NCI-H146 treated with DMSO at 0.1 percent for 48 hours (cell line): ENCODE measurements around the gene APAF1.
"Not testable (repeated sequence)": the region's sequence is repeated elsewhere in the genome, so short reads cannot be mapped to it uniquely, and the experiment has no call there.

Experiments used
- DNase-seq: peaks from one replicate; lab custom pipeline; 2025; ENCODE audit not compliant: unreplicated experiment; lab: John Stamatoyannopoulos, UW

Gene APAF1

DNA sequence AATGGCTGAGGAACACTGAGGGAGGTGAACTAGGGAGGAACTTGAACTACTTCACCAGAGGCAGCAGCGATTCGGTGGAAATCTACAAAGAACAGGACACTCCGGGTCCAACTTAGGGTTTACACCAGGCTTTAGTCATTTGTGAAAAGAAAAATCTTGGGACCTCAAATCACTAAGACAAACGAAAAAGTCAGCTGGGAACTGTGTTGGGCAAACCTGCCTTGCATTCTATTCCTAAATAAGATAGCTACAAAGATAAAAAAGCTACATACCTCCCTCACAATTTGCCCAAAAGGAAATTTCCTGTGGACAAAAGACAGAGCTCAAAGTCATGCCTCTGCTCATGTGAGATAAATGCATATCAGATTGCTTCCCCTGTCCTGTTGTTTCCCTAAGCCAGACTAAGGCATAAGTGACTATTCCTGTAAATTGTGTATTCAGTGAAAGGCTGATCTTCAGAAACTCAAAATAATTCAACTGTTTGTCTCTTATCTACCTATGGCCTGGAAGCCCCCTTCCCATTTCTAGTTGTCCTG, 106.6 kb downstream of the APAF1 start:
- DNase-seq = no peak

DNA sequence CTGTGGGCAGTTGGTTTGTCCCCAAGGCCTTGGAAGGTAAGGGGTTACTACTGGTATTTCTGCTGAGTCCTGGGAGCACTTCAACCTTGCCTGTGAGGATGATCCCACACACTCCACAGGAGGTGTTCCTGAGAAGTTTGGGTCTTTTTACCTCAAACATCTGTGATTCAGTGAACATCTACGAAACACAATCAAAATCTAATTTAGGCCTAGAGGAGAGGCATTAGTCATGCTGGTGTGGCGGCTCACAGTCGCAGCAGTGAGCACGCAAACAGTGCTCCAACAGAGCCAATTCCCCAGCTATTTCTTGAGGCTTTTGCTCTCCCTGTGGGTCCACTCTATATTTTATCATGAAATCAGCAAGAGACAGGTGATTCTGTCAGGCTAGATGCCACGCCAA, 107.6 kb downstream of the APAF1 start:
- DNase-seq = no peak

DNA sequence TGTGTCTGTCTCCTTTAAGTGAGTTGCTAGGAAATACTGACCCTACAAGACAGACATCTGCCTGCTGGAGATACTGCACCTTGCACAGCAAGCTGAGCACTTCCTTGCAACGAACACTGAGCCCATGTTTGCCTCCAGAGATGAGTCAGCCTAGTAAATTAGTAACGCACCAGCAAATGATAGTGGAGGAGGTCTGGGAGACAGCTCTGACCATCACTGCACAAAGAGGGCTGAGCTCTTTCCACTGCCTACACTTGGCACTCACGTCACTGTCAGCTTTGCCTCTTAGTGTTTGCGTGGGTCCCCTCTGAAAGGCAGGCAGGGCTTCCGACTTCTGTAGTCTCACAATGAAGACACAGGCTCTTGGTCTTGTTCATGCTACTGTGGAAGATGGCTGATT, 109.0 kb downstream of the APAF1 start:
- DNase-seq = no peak

DNA sequence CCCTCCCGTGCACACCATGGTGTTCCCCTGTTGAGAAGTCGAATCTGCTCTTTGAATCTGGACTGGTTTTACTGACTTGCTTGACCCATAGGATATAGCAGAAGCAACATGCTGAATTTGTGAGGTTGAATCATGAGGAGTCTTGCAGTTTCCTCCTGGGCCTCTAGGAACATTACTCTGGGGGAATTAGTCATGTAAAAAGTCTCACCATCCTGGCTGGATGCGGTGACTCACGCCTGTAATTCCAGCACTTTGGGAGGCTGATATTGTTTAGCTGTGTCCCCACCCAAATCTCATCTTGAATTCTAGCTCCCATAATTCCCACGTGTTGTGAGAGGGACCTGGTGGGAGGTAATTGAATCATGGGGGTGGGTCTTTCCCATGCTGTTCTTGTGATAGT, 110.8 kb downstream of the APAF1 start:
- not testable (repeated sequence) for DNase-seq

DNA sequence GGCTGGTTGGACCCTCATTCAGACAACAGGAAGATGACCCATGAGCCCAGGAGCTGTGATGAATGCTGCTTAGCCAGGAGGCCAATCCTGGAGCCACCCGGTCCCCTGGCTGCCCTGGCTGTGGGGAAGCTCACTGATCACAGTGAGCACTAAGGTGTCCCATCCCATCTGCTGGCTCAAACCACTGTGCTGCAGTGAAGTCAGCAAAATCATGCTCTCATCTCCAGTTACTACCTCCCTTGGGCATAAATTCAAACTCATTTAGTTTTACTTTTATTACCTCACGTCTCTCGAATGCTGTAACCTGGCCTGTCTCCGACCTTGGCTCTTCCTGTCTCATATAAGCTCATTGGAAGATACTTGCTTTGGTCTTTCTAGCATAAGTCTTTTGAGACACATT, 112.4 kb downstream of the APAF1 start:
- DNase-seq = no peak

DNA sequence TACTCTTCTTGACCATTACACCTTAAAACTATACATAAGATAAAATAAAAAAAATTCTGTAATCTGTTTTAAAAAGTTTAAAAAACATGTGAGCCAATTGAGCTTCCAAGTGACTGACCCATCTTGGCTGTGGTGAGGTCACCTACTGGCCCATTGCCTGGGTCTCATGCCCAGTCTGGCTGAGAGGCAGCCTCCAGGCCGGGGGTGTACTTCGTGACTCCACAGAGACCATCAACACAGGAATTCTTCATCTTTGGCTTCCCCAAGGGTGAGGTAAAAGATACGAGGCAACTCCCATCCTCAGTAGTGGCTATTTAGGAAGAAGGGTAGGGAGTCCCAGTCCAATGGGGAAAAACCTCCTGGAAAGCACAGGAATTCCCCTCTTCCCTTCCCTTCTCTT, 113.2 kb downstream of the APAF1 start:
- no peak for DNase-seq

DNA sequence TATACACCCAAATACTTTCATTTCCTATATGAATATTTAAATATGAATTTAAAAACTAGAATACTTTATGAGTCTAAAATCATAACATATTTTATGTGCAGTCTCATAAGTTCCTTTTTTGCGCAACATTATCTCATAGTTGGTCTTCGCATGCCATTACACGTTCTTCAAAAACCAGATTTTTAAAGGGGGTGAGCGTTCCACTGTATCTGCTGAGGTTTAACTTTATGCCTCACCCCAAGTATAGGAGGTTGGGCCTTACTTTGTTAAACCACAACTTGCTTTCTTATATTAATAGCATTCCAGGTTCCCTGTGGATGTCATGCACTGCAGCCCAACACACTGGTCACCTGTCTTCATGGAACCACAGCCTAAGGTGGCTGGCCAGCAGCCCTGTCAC, 118.6 kb downstream of the APAF1 start:
- DNase-seq = no peak

DNA sequence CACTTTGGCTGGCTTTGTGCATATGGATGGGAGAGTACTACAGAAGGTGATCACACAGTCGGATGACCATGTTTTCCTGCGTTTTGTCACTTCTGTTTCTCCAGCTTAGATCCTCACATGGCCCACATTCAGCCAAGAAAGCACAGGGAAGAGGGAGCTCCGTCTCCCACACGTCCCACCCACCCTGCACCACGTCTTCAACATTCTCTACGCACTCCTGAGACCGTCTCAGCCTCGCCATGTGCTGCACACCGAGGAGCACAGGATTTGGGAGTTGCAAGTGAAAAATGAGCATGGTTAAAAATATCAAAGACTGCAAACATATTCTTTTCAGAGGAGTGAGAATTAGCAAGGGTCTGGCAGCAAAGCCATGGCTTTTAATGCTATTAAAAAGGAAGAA, 122.2 kb downstream of the APAF1 start:
- no peak for DNase-seq

DNA sequence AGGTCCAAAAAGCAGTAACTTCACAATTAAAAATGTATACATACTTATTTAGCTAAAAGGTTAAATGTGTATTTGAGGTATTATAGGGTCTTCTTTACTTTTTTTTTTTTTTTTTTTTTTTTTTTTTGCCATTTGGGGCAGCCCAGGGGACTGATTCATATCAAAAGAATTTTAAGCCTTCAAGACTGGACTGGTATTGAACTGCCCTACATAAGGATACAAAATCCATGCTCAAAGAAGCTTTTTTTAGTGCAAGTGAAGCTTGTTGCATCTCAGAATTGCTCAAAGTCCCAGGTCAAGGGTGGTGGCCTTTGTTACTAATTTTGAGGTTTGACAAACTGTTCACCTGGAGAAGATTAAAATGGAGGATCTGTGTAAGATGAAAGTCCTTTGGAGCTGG, 124.0 kb downstream of the APAF1 start:
- no peak for DNase-seq

DNA sequence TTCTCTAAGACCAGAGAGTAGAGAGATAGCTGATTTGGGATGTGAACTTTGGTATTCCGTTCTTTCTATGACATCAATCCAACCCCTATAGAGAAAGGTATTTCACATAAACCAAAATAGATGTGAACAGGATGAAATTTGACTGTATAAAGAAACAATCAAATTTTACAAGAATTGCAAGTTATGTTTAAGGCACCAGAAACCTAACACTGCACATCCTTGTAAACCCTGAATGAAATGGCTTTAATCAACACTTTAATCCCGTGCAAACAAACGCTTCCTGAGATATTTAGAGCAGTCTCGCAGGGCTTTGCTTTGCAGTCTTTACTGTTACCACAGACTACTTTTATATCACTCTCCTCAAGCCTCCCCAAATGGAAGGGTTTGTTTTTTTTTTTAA, 125.1 kb downstream of the APAF1 start:
- no peak for DNase-seq

DNA sequence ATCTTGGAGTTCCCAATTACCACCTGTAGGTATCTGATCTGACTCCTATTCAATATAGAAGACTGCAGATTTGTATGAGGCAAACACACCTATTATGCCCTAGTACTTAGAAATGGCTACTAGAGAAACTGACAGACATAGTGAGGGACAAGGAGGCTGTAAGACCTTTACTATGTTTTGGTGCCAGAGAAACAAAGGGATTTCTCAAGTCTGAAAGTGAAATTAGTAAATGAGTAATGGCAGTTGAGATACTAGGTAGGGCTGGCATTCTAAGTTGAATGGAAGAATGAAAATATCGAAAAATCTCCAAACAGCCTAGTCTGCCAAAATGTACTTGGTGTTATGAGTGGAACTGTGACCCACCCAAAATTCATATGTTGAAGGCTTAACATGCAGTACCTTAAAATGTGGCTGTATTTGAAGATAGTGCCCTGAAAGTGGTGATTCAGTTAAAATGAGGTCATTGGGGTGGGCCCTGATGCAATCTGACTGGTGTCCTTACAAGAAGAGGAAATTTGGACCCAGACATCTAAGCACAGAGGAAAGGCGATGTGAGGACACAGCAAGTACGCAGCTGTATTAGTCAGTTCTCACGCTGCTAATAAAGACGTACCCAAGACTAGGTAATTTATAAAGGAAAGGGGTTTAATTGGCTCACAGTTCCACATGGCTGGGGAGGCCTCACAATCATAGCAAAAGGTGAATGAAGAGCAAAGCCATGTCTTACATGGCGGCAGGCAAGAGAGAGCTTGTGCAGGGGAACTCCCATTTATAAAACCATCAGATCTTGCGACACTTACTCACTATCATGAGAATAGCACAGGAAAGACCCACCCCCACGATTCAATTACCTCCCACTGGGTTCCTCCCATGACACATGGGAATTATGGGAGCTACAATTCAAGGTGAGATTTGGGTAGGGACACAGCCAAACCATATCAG, 127.0 kb downstream of the APAF1 start:
- DNase-seq = no peak

DNA sequence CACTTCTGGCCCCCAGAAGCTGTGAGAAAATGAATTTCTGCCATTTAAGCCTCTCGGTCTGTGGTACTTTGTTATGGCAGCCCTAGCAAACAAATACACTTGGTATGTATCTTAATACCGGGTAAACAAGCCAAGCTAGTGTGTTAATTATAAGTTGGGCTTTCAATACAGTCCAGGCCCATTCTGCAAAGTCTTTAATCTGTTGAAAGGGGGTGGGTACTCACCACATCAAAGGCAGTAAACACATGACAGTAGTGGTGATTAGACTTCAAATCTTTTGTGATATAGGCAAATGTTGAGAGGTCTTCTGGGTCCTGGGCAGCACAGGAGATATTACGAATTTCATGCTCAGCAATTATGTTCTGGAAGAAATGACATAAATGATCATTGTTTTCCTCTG, 127.7 kb downstream of the APAF1 start:
- DNase-seq = no peak

DNA sequence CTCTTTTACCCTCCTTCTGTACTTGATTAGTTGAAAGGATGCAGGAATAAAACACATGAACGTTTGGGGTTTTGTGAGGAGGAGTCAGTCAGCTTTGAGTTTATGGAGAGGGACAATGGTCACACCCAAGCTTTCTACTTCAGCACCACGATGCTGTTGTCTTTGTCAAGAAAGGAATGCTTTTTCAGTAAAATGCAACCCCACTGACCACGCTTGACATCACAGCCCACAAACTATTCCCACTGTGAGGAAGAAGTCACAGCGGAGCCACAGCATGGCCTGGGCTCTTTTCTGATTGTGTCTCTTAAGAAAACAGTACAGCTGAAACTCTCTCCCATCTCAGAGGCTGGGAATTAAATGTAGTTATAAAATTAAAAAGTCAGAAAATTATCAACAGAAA, 135.2 kb downstream of the APAF1 start:
- DNase-seq = no peak

DNA sequence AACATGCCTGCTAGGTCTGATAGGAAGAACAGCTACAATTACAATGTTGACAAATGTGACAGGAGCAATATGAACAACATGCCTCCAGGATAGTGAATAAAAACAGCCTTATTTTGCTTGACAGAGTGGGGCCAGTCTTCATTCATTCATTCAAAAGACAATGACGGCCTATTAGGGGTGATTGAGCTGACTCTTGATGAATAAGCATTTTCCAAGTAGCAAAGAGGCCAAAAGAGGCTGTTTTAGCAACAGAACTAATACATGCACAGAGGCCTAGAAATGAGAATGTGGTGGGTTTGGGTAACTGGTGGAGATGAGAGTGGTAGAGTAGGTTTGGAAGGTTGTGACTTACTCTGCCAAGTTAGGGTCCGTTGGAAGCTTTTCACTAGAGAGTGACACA, 138.3 kb downstream of the APAF1 start:
- DNase-seq = no peak
